Measurements from ENCODE around the gene HAPLN1.

Gene HAPLN1

GRCh38 chr5:83715236-83716065 is 5.2 kb downstream of the HAPLN1 start:
- DNase-seq: no peak

- no peak for DNase-seq
Observed at GRCh38 chr5:83714810-83715209, 5.8 kb downstream of the HAPLN1 start.

- DNase-seq: peak; percentile 4
Observed at GRCh38 chr5:83711982-83712601, 8.6 kb downstream of the HAPLN1 start.

- no peak for DNase-seq
Observed at GRCh38 chr5:83709973-83710372, 10.7 kb downstream of the HAPLN1 start.

GRCh38 chr5:83708170-83708569 is 12.5 kb downstream of the HAPLN1 start:
- no peak for DNase-seq

GRCh38 chr5:83703059-83703458 is 17.6 kb downstream of the HAPLN1 start:
- DNase-seq: no peak

GRCh38 chr5:83701886-83702285 is 18.8 kb downstream of the HAPLN1 start:
- DNase-seq: no peak

- DNase-seq: no peak
Observed at GRCh38 chr5:83689881-83690280, 30.8 kb downstream of the HAPLN1 start.

- DNase-seq: no peak
Observed at GRCh38 chr5:83688281-83688680, 32.4 kb downstream of the HAPLN1 start.

- DNase-seq: no peak
Observed at GRCh38 chr5:83687124-83687619, 33.5 kb downstream of the HAPLN1 start.

GRCh38 chr5:83686251-83686650 is 34.4 kb downstream of the HAPLN1 start:
- DNase-seq: no peak

GRCh38 chr5:83683836-83684235 is 36.8 kb downstream of the HAPLN1 start:
- no peak for DNase-seq

- no peak for DNase-seq
Observed at GRCh38 chr5:83672646-83673045, 48.0 kb downstream of the HAPLN1 start.

- no peak for DNase-seq
Observed at GRCh38 chr5:83672158-83672557, 48.5 kb downstream of the HAPLN1 start.

- DNase-seq: no peak
Observed at GRCh38 chr5:83665631-83666030, 55.0 kb downstream of the HAPLN1 start.

- no peak for DNase-seq
Observed at GRCh38 chr5:83662558-83662957, 58.1 kb downstream of the HAPLN1 start.

GRCh38 chr5:83657807-83658525 is 62.7 kb downstream of the HAPLN1 start:
- DNase-seq: no peak

- DNase-seq: no peak
Observed at GRCh38 chr5:83654427-83654994, 66.1 kb downstream of the HAPLN1 start.

- no peak for DNase-seq
Observed at GRCh38 chr5:83653669-83654068, 67.0 kb downstream of the HAPLN1 start.

- DNase-seq: no peak
Observed at GRCh38 chr5:83645936-83646335, 74.7 kb downstream of the HAPLN1 start.

- DNase-seq: no peak
Observed at GRCh38 chr5:83644301-83644700, 76.4 kb downstream of the HAPLN1 start.

GRCh38 chr5:83641946-83642345 is 78.7 kb downstream of the HAPLN1 start:
- DNase-seq: no peak

- no peak for DNase-seq
Observed at GRCh38 chr5:83639911-83640310, 80.7 kb downstream of the HAPLN1 start.

Measured in NK-92 treated with Interleukin-12 subunit alpha and Interleukin-12 subunit beta, amount 100 ng/mL, for 24 hours (cell line).